COR-L47 (cell line): Measurements from ENCODE around the gene PLEKHA7.
A peak's percentile ranks its signal among the peaks of the same experiment; 100 is the strongest.

Experiments
- DNase-seq: peaks from one replicate; lab custom pipeline; 2025; lab: John Stamatoyannopoulos, UW

PLEKHA7 gene

GRCh38 chr11:16771350-16772140 is 242.7 kb downstream of the PLEKHA7 start:
- no peak for DNase-seq

- DNase-seq = no peak
These were observed 244.2 kb downstream of the PLEKHA7 start for GRCh38 chr11:16770016-16770415.

- DNase-seq = no peak
These were observed 244.8 kb downstream of the PLEKHA7 start for GRCh38 chr11:16769386-16769785.

- DNase-seq = no peak
These were observed 246.3 kb downstream of the PLEKHA7 start for GRCh38 chr11:16767957-16768356.

- no peak for DNase-seq
These were observed 247.1 kb downstream of the PLEKHA7 start for GRCh38 chr11:16767137-16767536.

- DNase-seq = no peak
These were observed 249.3 kb downstream of the PLEKHA7 start for GRCh38 chr11:16764888-16765287.

GRCh38 chr11:16763746-16764145 is 250.5 kb downstream of the PLEKHA7 start:
- no peak for DNase-seq

- DNase-seq = no peak
These were observed 254.2 kb downstream of the PLEKHA7 start for GRCh38 chr11:16759857-16760508.

GRCh38 chr11:16758382-16759024 is 255.7 kb downstream of the PLEKHA7 start:
- DNase-seq = no peak

- DNase-seq = no peak
These were observed 263.8 kb downstream of the PLEKHA7 start for GRCh38 chr11:16750417-16750816.

- no peak for DNase-seq
These were observed 264.5 kb downstream of the PLEKHA7 start for GRCh38 chr11:16749666-16750065.

GRCh38 chr11:16749092-16749491 is 265.1 kb downstream of the PLEKHA7 start:
- no peak for DNase-seq

GRCh38 chr11:16745950-16746605 is 268.1 kb downstream of the PLEKHA7 start:
- no peak for DNase-seq

- no peak for DNase-seq
These were observed 270.0 kb downstream of the PLEKHA7 start for GRCh38 chr11:16744128-16744725.

- no peak for DNase-seq
These were observed 270.7 kb downstream of the PLEKHA7 start for GRCh38 chr11:16743478-16743877.

- DNase-seq = no peak
These were observed 272.7 kb downstream of the PLEKHA7 start for GRCh38 chr11:16741473-16741872.

- peak; percentile 15 for DNase-seq
These were observed 275.0 kb downstream of the PLEKHA7 start for GRCh38 chr11:16738947-16739815.

GRCh38 chr11:16738193-16738946 is 275.8 kb downstream of the PLEKHA7 start, which contains the start of gene C11orf58:
C11orf58 (plus strand) TSS chr11:16738647; CDS start chr11:16738779, 132 bp downstream.
- DNase-seq = peak; percentile 97

GRCh38 chr11:16737818-16738192 is 276.4 kb downstream of the PLEKHA7 start:
- peak; percentile 39 for DNase-seq
